Activated effector memory CD4-positive, alpha-beta T cell treated with anti-CD3 and anti-CD28 coated beads, Interleukin-2, amount 50 U/mL, for 16 hours (primary cell): Measurements from ENCODE around the gene LRRC15.

Source experiments
- DNase-seq: peaks from one replicate; pipeline ENCODE4 v3.0.0-alpha.2; 2020

The LRRC15 gene

GRCh38 chr3:194330579-194330978 lies 39.0 kb downstream of the LRRC15 start:
- DNase-seq, result no peak

- no peak for DNase-seq
Observed at GRCh38 chr3:194330160-194330559, 39.4 kb downstream of the LRRC15 start.

DNA sequence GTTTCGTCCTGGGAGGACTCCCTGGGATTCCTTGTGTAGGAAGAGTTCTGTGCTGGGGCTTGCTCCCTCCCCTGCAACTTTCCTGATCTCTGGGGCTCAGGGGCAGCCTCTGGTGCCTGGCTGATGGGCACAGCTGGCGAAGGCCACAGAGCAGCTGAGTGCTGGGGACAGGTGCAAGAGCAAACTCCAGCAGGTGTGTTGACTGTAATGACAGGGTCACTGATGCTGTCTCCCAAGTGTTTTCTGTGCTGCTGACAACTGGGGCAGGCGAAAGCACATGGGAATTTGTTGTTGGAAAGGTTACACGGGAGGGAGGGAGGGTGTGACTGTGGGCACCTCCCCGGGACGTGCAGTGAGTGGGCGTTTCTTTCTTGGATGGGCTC lies 40.0 kb downstream of the LRRC15 start:
- DNase-seq, result no peak

GRCh38 chr3:194328942-194329582 lies 40.5 kb downstream of the LRRC15 start:
- DNase-seq, result no peak

GRCh38 chr3:194328053-194328657 lies 41.4 kb downstream of the LRRC15 start:
- DNase-seq, result no peak

- no peak for DNase-seq
Observed at GRCh38 chr3:194327218-194328052, 42.1 kb downstream of the LRRC15 start.

GRCh38 chr3:194326968-194327217 lies 42.6 kb downstream of the LRRC15 start:
- DNase-seq, result no peak

GRCh38 chr3:194326192-194326967 lies 43.2 kb downstream of the LRRC15 start:
- DNase-seq, result no peak

- DNase-seq, result no peak
Observed at GRCh38 chr3:194325424-194326153, 44.0 kb downstream of the LRRC15 start.

DNA sequence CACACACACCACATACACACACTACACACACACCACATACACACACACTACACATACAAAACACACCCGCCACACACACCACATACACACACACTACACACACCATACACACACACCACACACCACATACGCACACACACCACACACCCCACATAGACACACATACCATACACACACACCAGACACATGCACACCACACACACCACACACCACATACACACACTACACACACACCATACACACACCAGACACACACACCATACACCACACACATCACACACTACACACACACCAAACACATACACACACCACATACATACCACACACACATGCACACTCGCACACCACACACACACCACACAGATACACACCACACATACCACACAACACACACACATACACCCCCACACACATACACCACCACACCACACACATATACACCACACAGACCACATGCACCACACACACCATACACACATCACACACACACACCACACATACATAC lies 44.7 kb downstream of the LRRC15 start:
- no peak for DNase-seq

DNA sequence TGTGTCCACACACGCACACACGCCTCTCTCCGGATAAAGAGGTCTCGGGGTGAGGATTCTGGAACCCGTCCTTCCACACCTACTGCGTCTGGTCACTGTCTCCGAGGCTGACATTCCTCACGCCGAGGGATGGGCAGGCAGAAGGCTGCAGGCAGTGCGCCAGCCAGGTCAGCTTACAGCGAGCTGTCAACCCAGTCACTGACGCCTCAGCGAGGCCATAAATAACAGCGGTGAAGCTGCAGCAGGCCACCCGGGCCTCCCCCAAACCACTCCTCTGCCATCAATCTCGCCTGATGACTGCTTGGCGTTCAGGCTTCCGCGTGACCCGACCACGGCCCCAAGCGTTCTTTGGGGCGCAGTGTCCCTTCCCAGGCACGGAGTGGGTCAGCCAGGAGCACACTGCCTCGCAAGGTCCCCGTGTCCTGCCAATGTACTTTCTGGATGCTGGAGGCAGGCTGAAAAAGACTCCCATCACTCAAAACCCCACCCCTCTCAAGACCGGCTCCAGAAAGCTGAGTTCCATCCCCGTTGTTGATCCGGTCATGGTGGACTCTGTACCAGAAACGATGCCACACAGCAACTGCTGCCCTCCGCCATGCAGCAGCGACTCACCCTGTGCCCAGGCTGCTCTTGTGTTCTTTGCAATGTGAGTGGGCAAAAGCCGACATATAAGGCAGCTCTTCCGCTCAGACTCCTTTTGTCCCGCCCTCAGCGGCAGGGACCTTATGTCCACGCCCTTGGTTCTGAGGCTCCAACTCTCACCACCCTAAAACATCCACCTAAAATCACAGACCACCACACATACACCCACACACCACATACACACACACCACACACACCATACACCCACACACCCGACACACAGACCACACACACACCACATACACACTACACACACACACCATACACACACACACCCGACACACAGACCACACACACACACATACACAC lies 45.5 kb downstream of the LRRC15 start:
- peak; percentile 75 for DNase-seq

DNA sequence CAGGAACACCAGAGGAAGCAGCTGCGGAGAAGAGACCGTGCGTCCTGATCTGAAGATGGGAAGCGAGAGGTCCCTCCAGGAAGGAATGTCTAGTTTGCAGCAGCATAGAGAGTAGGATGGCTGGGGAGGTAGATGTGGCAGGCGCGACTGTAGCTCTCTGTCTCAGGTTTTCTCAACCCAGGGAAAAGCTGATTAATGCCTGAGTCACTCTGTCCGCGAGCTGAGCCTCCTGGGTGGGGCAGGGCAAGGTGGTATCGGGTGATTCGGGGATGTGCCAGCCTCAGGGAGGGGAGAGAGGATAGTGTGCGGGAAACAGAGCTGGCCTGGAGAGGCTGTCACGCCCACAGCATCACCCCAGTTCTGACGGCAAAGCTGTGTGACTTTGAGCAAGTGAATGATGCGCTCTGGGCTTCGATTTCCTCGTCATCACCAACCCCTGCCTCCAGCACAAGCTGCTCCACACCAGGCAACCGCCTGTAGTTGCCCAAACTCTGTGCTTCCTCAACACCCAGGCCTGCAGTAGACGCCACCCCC lies 46.8 kb downstream of the LRRC15 start:
- no peak for DNase-seq

DNA sequence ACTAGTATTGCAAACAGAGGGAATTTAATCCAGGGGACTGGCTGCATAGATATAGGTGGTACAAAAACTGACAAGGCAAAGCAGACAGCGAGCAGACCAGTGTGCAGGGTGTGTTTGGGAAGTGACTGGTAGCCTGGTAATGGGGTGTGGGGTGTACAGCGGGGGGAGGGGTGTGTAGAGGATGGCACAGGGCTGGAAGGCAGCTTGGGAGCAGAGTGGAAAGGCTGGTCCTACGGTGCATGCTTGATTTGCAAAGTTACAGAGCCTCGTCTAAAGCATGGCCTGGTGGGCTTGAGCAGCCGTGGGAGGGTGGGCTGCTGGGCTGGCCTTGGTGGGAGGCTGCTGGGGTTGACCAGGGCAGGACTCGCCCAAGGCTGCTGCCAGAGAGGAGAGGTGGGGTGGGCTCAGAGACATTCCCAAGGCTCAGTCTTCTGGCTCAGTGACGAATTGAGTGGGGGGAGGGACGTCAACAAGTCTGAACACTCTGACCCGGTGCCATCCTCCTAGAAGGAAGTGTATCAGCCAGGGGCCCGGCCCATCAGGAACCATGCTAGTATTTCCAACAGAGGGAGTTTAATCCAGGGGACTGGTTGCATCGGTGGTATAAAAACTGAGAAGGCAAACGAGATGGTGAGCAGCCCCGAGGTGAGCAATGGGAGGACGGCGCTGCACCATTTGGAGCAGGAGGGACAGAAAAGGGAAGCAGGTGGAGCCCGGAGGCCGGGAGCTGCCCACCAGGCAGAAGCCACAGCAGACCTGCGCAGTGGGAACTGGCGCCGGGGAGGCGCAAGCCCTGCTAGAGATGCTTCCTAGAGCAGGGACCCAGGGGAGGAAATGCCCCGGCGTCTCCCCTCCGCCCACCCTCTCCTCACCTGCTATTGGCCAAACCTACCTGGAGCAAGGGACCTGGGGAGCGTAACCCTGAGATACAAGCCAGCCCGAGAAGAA lies 47.6 kb downstream of the LRRC15 start:
- DNase-seq, result no peak

GRCh38 chr3:194320744-194321243 lies 48.7 kb downstream of the LRRC15 start:
- no peak for DNase-seq

DNA sequence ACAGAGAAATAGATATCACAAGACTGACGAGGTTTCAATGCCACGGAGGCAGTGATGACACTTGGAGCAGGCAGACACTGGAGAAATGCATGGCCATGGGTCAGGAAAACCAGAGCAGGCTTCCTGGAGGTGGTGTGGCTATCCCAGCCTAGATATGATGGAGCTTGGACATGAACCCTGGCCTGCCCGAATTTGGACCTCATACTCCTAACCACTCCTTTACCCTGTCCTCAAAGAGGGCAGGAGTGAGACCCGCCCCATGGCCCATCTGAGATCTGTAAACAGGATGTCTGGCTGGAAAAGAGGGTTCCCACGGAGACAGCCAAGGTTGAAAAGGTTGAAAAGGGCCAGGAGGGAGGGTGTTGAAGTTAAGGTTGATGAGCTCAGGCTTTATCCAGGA lies 49.4 kb downstream of the LRRC15 start:
- DNase-seq, result no peak

DNA sequence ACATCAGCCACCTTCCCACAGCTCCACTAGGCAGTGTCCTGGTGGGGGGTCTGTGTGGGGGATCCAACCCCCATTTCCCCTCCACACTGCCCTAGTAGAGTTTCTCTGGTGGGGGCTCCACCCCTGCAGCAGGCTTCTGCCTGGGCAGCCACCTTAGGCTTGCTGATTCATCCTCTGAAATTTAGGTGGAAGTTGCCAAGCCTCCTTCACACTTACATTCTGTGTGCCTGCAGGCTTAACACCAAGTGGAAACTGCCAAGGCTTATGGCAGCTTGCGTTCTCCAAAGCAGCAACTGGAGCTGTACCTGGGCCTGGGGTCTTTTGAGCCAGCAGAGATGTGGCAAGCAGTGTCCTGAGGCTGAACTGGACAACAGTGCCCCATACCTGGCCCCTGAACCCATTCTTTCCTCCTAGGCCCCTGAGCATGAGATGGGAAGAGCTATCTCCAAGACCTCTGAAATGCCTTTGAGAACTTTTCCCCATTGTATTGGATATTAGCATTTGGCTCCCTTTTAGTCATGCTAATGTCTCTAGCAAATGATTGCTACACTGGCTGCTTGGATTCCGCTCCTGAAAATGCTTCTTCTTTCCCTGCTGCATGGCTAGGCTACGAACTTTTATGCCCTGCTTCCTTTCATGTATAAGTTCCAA lies 50.9 kb downstream of the LRRC15 start:
- no peak for DNase-seq

DNA sequence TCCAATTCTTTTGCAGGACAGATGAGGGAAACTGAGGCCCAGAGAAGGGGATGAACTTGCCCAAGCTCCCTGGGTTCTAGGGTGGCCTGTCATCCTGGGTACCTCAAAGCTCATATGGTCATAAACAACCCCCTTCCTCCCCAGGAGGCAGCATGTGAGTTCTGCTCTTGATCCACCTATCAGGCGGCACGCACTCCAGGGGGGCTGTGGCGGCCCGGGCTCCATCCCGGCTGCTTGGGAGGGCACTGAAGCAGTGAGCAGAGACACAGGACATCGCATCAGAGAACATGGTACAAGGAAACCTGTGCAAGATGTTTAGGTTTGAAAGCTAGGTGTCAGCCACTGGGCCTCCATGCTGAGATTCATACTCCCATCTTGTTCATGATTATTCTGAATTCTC lies 52.6 kb downstream of the LRRC15 start:
- DNase-seq, result no peak

GRCh38 chr3:194315965-194316361 lies 53.6 kb downstream of the LRRC15 start:
- DNase-seq, result no peak
